Stimulated activated naive CD8-positive, alpha-beta T cell treated with anti-CD3 and anti-CD28 coated beads, Interleukin-15, amount 100 ng/mL, for 72 hours (primary cell): Measurements from ENCODE around the gene NOB1.

ENCODE experiments used
- ATAC-seq: fragments of 150-1000 bp; cut with Tn5 transposase; 2 replicates; pipeline ENCODE4 v1.10.0; 2021; ENCODE audit warnings: mild to moderate bottlenecking, moderate library complexity
- DNase-seq, 2 donors: peaks; one replicate each; pipeline ENCODE4 v3.0.0; 2021 to 2022
- H3K27ac Mint-ChIP-seq, 2 donors: one replicate each; pipeline ENCODE4 v1.8.0; 2022; ENCODE audit warnings: mild to moderate bottlenecking in 2 of 2, mixed read lengths in 2 of 2, moderate library complexity in 2 of 2
- H3K27me3 Mint-ChIP-seq: one replicate; pipeline ENCODE4 v1.8.0; 2022; ENCODE audit warnings: mixed read lengths
- H3K4me1 Mint-ChIP-seq: one replicate; pipeline ENCODE4 v1.8.0; 2022; ENCODE audit warnings: mild to moderate bottlenecking, mixed read lengths
- H3K4me3 Mint-ChIP-seq, 2 donors: one replicate each; pipeline ENCODE4 v1.8.0; 2022; ENCODE audit warnings: mild to moderate bottlenecking in 2 of 2, mixed read lengths in 2 of 2, moderate library complexity in 1 of 2
- H3K9me3 Mint-ChIP-seq, 2 donors: one replicate each; pipeline ENCODE4 v1.8.0; 2022; ENCODE audit warnings: mixed read lengths in 2 of 2

NOB1 gene

DNA sequence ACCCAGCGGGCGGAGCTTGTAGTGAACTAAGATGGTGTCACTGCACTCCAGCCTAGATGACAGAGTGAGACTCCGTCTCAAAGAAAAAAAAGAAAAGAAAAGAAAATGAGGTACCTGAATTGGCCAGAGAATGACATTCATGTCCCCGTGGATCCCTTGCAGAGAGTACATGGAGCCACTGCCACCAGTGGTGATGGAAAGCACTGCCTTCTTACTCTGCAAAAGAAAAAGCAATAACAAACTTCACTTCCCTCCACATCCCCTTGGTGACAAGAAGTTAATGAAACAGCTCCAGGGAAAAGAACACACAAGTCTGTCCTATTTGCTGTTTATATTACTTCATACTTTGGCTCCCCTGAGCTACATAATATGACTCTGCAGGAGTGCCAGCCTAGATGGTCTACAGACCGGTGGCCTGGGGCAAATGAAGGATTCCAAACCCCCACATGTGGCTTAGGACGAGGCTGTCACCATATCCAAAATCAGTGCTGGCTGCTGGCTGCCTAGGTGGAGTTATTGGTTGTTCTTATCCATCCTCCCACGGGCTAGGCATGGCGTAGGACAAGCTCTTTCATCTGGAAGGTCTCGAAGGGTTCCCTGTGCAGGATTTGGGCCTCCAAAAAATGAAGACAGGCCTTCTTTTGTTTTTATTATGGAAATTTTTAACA lies 41.7 kb downstream of the NOB1 start:
- Mint-ChIP-seq H3K4me1 (no peaks in the 10 kb centered on the region), H3K4me3 (no peak overlapping the region), H3K27ac (no peak overlapping the region), H3K9me3 (no peaks in the 10 kb centered on the region), H3K27me3 (no peaks in the 10 kb centered on the region)
- ATAC-seq (peak; percentile 42), DNase-seq (no peak)

DNA sequence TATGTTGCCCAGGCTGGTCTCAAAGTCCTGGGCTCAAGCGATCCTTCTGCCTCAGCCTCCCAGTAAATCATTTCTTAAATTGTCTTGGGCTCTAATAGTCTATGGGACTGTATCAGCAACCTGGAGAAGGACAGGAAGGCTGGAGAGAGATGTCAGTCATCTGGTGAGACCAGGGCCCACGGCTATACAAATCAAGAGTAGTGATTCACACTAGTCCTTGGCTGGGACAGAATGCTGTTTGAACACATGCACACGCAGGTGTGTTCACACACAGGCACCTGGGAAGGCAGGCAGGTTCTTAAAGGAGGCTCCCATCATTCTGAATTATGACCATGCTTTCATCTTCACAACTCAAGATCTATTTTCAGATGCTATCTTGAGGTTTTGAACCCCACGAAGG lies 42.4 kb downstream of the NOB1 start:
- Mint-ChIP-seq H3K4me1 (no peaks in the 10 kb centered on the region), H3K9me3 (no peaks in the 10 kb centered on the region), H3K27ac (peak overlapping the region in 1 of 2 donors; percentile 92), H3K4me3 (no peak overlapping the region), H3K27me3 (no peaks in the 10 kb centered on the region)
- DNase-seq (no peak), ATAC-seq (peak; percentile 44)

DNA sequence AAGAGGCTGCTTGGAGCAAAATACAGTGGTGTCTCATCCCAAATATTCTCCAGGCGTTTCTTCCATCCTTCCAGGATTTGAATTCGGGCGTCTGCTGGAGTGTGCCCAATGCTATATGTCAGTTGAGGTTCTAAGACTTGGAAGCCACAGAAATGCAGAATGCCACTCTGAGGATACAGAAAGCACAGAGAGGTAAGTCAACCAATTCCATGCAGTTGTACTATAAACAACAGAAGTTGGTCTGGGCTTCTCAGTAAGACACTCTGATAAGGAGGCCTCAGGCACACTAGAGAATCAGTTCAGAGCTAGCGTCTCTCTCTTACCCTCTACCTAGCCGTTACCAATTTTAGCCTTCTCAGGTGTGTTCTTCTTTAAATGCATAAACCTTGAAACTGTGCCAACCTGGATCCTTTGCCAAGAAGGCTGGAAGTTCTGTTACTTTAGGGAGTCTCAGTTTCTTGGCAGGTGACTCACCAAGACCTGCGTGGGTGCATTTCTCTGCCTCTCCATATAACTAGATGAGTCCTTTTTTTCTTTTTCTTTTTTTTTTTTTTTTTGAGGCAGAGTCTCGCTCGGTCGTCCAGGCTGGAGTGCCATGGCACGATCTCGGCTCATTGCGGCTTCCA lies 43.5 kb downstream of the NOB1 start:
- Mint-ChIP-seq H3K4me1 (no peaks in the 10 kb centered on the region), H3K9me3 (no peaks in the 10 kb centered on the region), H3K27me3 (no peaks in the 10 kb centered on the region), H3K27ac (no peak overlapping the region), H3K4me3 (no peak overlapping the region)
- ATAC-seq (peak; percentile 40), DNase-seq (no peak)

DNA sequence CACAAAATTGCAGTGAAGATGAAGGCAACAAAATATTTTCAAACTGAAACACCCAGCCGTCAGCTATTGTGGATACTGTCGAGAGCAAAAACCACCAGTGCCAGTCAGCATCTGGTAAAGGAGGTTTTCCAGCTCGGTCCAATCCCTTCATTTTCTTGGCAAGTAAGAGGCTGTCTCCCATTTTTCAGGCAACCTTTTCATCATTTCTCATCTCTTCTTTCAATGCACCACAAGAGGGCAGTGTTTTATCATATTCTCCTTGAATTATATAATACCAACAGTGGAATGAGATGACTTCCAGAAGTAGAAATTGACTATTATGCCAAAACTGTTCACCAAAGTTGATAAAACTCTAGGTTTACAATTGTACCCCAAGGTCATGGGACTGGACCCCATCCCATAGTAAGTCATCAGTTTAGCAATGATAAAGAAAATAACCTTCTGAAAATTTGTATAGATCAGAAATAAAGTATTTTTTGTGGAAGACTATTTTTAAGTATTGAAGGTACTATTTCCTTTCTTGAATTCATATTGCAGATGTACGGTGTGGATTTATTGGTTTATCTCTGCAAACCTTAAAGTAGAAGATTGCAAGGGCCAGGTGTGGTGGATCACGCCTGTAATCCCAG lies 45.2 kb downstream of the NOB1 start:
- no peaks in the 10 kb centered on the region for H3K9me3 Mint-ChIP-seq
- H3K27ac Mint-ChIP-seq = peak overlapping the region in 1 of 2 donors; percentile 49
- no peaks in the 10 kb centered on the region for H3K27me3 Mint-ChIP-seq
- DNase-seq (no peak), ATAC-seq (no peak)
- no peaks in the 10 kb centered on the region for H3K4me1 Mint-ChIP-seq
- H3K4me3 Mint-ChIP-seq = no peak overlapping the region

DNA sequence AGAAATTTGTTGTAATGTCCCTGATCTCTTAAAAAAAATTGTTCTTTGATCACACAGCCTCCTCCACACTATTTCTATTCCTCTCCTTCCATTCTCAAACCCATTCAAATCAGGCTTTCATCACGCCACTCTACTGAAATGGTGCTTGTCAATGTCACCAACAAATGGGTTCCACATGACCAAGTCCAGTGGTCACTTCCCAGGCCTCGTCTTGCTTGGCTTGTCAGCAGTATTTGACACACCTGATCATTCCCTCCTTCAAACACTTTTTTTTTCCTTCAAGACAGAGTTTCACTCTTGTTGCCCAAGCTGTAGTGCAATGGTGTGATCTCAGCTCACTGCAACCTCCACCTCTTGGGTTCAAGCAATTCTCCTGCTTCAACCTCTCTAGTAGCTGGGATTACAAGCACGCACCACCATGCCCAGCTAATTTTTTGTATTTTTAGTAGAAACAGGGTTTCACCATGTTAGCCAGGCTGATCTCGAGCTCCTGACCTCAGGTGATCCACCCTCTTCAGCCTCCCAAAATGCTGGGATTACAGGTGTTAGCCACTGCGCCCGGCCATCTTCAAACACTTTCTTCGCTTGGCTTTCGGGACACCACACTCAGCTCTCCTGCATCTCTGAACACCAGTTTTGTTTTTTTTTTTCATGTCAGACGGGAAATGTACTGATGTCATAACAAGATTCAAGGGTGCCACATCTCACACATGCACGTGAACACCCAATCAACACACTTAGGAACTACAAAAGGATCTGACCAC lies 46.6 kb downstream of the NOB1 start:
- H3K4me1 Mint-ChIP-seq = no peaks in the 10 kb centered on the region
- no peak overlapping the region for H3K27ac Mint-ChIP-seq
- H3K9me3 Mint-ChIP-seq = no peaks in the 10 kb centered on the region
- no peak overlapping the region for H3K4me3 Mint-ChIP-seq
- no peak for DNase-seq
- no peaks in the 10 kb centered on the region for H3K27me3 Mint-ChIP-seq
- no peak for ATAC-seq

DNA sequence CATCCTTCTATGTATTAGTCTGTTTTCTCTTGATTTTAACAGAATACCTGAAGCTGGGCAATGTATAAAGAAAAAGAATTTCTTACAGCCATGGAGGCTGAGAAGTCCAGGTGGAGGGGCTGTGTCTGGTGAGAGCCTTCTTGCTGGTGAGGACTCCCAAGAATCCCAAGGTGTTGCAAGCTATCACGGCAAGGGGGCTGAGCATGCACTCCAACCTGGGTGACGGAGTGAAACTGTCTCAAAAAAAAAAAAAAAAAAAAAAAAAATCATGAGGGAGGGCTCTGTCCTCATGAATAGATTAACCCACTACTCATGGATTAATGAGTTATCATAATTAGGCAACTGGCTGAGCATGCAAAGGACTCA lies 47.8 kb downstream of the NOB1 start:
- DNase-seq (no peak), ATAC-seq (no peak)
- Mint-ChIP-seq H3K27ac (peak overlapping the region in 1 of 2 donors; percentile 69), H3K9me3 (no peaks in the 10 kb centered on the region), H3K4me3 (no peak overlapping the region), H3K27me3 (no peaks in the 10 kb centered on the region), H3K4me1 (no peaks in the 10 kb centered on the region)

DNA sequence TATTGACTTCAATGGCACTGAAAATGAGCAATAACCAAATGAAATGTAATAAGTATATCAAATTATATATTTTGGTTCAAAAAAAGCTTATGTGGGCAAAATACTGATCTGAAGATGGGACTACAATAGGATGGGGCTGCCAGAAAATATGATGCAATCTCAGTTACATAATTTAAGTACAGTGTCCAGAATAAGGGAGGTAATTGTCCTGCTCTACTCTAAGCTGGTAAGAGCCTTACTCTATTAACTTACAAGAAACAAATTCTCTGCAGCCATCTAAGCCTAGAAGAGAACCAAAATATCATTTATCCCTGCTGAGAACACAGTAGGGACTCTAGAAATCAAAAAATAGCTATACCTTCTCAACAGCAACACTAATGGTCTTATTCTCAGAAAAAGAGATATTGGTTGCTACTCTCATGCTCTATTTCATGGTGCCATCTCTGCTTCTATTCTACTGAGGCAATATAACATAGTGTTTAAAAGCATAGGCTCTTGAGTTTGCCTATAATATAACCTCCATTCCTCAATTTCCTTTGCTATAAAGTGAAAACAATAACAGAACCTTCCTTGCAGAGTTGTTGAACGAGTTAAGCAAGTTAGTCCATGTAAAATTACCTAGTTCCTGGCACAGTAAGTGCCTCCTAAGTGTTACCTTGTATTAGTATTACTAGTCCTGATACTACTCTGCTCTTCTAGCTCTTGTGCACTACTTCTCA lies 48.3 kb downstream of the NOB1 start:
- Mint-ChIP-seq H3K9me3 (no peaks in the 10 kb centered on the region), H3K27ac (peak overlapping the region in 1 of 2 donors; percentile 69), H3K4me3 (no peak overlapping the region), H3K27me3 (no peaks in the 10 kb centered on the region), H3K4me1 (no peaks in the 10 kb centered on the region)
- no peak for DNase-seq
- ATAC-seq = no peak

DNA sequence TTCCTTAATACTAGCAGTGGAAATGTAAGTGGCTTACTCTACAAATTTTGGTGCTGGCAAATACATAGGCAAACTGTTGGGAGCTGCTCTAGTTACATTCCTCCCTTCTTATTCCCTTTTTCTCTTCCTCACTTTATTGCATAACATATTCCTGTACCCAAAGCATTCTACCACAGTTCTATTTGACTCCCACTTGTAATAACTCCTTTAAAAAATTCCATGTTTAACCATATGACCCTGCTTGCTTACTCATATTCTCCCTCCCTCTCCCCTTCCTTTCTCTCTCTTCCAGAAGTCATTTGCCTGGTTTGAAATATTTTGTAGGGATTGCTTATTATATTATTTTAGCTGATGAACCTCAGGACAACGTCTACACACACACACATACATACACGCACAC lies 51.1 kb downstream of the NOB1 start:
- ATAC-seq (no peak), DNase-seq (no peak)
- H3K9me3 Mint-ChIP-seq = no peaks in the 10 kb centered on the region
- H3K4me1 Mint-ChIP-seq = no peaks in the 10 kb centered on the region
- no peak overlapping the region for H3K27ac Mint-ChIP-seq
- no peaks in the 10 kb centered on the region for H3K27me3 Mint-ChIP-seq
- H3K4me3 Mint-ChIP-seq = no peak overlapping the region

DNA sequence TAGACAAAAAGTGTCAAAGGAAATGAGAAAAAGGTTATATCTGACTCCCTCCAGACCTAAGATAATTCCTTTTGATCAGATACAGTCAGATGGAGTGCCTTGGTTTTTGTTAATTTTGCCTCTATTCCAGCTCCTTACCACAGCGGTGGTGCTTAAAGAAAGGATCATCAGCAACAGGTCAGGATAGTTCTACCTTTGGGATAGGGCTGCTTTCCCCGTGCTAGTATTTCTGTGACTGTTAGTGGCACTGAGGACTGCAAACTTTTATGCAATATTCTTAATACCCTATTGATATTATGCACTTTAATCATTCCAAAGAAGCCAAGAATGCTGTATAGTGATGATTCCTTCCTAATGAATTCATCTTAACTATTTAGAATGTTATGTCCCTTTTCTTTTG lies 52.9 kb downstream of the NOB1 start:
- no peak for ATAC-seq
- Mint-ChIP-seq H3K27ac (no peak overlapping the region), H3K4me1 (no peaks in the 10 kb centered on the region)

DNA sequence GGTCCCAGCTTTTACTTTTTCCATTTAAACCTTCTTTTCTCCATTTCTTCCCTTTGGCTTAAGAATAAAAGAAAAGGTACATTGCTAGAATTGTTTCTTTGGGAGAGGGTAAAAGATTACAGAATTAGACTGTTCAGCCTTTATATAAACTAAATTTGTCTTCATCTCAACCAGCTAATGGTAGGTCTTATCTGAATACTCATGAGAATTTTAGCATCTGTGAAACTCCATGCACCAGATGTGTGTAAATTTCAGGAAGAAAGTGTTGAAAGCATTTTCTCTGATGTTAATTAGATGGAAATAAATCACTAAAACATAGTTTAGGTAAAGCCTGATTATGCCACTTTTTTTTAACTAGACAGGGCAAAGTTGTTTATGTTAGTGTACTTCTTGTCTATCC lies 53.3 kb downstream of the NOB1 start:
- Mint-ChIP-seq H3K4me1 (no peaks in the 10 kb centered on the region), H3K9me3 (no peaks in the 10 kb centered on the region), H3K27ac (no peak overlapping the region), H3K27me3 (no peaks in the 10 kb centered on the region), H3K4me3 (no peak overlapping the region)
- ATAC-seq (no peak), DNase-seq (no peak)

More for the DNA sequence above, 52.9 kb downstream of the NOB1 start:
- DNase-seq = no peak
- Mint-ChIP-seq H3K27me3 (no peaks in the 10 kb centered on the region), H3K4me3 (no peak overlapping the region), H3K9me3 (no peaks in the 10 kb centered on the region)

DNA sequence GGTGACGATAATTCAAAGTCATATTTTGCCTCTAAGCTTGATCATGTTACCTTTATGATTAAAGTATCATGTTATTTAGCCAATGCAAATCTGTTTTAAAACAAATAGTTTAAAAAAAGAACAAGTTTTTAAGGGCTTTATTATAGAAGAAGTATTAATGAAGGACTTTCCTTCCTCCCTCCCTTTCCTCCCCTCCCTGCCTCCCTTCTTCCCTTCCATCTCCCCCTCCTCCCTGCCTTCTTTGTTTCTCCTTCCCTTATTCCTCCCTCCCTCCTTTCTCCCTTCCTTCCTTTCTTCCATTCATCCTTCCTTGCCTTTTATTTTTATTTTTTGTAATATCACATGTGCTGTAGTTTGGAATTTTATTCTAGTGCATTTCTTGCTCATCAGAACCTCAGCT lies 54.8 kb downstream of the NOB1 start:
- no peak for ATAC-seq
- no peak for DNase-seq
- no peaks in the 10 kb centered on the region for H3K9me3 Mint-ChIP-seq
- no peak overlapping the region for H3K4me3 Mint-ChIP-seq
- H3K4me1 Mint-ChIP-seq = no peaks in the 10 kb centered on the region
- H3K27me3 Mint-ChIP-seq = no peaks in the 10 kb centered on the region
- peak overlapping the region; percentile 61 to 85 for H3K27ac Mint-ChIP-seq

DNA sequence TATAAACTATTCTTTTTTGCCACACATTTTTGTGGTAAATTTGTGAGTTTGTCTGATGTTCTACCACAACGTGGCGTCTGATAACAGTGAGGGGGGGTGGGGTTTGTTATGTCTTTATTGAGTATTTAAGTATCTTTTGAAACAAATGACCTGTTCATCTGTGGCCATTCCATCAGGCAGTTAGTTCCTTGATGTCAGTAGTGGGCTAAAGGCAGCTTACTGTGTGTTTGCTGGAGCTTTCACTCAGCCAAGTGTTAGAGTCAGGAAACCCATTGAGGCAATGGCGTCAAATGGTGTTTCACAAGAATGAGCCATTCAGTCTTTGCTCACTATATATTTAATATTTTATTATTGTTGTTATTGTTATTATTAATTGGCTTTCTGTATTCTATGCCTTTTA lies 56.3 kb downstream of the NOB1 start:
- DNase-seq = no peak
- H3K9me3 Mint-ChIP-seq = no peaks in the 10 kb centered on the region
- H3K4me3 Mint-ChIP-seq = no peak overlapping the region
- H3K27me3 Mint-ChIP-seq = no peaks in the 10 kb centered on the region
- peaks cover 2% of the 10 kb centered on the region for H3K4me1 Mint-ChIP-seq
- no peak for ATAC-seq
- H3K27ac Mint-ChIP-seq = no peak overlapping the region

DNA sequence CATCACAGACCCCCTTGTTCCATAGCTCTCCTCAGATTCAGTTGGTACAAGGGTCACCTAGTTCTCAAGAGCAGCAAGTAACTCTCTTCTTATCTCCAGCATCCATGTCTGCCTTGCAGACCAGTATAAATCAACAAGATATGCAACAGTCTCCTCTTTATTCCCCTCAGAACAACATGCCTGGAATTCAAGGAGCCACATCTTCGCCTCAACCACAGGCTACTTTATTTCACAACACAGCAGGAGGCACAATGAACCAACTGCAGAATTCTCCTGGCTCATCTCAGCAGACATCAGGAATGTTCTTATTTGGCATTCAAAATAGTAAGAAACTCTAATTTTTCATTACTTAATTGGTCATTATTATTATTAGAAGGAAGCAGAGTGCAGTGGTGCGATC lies 60.8 kb downstream of the NOB1 start:
- DNase-seq (no peak), ATAC-seq (no peak)
- Mint-ChIP-seq H3K27ac (no peak overlapping the region), H3K4me1 (peaks cover 32% of the 10 kb centered on the region), H3K9me3 (no peaks in the 10 kb centered on the region), H3K4me3 (no peak overlapping the region), H3K27me3 (no peaks in the 10 kb centered on the region)

DNA sequence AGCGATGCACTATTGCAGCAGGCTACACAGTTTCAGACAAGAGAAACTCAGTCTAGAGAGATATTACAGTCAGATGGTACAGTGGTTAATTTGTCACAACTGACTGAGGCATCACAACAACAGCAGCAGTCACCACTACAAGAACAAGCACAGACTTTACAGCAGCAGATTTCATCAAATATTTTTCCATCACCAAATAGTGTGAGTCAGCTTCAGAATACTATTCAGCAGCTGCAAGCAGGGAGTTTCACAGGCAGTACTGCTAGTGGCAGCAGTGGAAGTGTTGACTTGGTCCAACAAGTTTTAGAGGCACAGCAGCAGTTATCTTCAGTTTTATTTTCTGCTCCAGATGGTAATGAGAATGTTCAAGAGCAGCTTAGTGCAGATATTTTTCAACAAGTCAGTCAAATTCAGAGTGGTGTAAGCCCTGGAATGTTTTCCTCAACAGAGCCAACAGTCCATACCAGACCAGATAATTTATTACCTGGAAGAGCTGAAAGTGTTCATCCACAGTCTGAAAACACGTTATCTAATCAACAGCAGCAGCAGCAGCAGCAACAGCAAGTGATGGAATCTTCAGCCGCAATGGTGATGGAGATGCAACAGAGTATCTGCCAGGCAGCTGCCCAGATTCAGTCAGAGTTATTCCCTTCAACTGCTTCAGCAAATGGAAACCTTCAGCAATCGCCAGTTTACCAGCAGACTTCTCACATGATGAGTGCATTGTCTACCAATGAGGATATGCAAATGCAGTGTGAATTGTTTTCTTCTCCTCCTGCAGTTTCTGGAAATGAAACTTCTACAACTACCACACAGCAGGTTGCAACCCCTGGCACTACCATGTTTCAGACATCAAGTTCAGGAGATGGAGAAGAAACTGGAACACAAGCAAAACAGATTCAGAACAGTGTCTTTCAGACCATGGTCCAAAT lies 62.5 kb downstream of the NOB1 start:
- Mint-ChIP-seq H3K9me3 (no peaks in the 10 kb centered on the region), H3K27me3 (no peaks in the 10 kb centered on the region), H3K27ac (peak overlapping the region; percentile 51 to 75), H3K4me3 (no peak overlapping the region), H3K4me1 (peaks cover 32% of the 10 kb centered on the region)
- DNase-seq (no peak), ATAC-seq (peak; percentile 78)
